Neural crest cell (in vitro differentiated cells): ENCODE results near the gene ADCK1. TPM values are rescaled to one million over a fixed set of nuclear protein-coding genes. Genes with fewer than 3 reads are reported as not detected.
A peak's percentile ranks its signal among the peaks of the same experiment; 100 is the strongest.

Experiments used
- DNase-seq: peaks from one replicate; pipeline ENCODE4 v3.0.0; 2021; ENCODE audit warnings: low read depth, mixed read lengths, low spot score
- H3K27ac Mint-ChIP-seq: one replicate; pipeline ENCODE4 v1.8.0; 2021; ENCODE audit warnings: mild to moderate bottlenecking, mixed read lengths; ENCODE audit not compliant: unreplicated experiment
- H3K27me3 Mint-ChIP-seq: 2 replicates; pipeline ENCODE4 v1.8.0; 2021; ENCODE audit warnings: low read depth, mild to moderate bottlenecking, mixed read lengths
- H3K36me3 Mint-ChIP-seq: 2 replicates; pipeline ENCODE4 v1.8.0; 2021; ENCODE audit warnings: low read depth, mild to moderate bottlenecking, mixed read lengths
- H3K4me1 Mint-ChIP-seq: 2 replicates; pipeline ENCODE4 v1.8.0; 2021; ENCODE audit warnings: mixed read lengths
- H3K4me3 Mint-ChIP-seq: one replicate; pipeline ENCODE4 v1.8.0; 2021; ENCODE audit warnings: mild to moderate bottlenecking, mixed read lengths
- H3K9me3 Mint-ChIP-seq: 2 replicates; pipeline ENCODE4 v1.8.0; 2021; ENCODE audit warnings: mixed read lengths
- CTCF ChIP-seq: fragments of 200-600 bp; sonication (generic); conservative IDR thresholded peaks from 2 replicates; pipeline ENCODE4 v1.5.0; 2021; ENCODE audit warnings: antibody characterized with exemption, mild to moderate bottlenecking
- total RNA-seq: library from RNA; stranded (reverse); gene quantifications from 2 replicates; pipeline ENCODE4 v1.2.1, GENCODE V29; 2021

The ADCK1 gene
- total RNA-seq, 1 donor from 2014 or later, result 9.0 TPM

- H3K27me3 Mint-ChIP-seq, result peaks cover 24% of the 10 kb centered on the region
- TF ChIP-seq CTCF, result no peak
These were observed 173.3 kb downstream of the ADCK1 start for GRCh38 chr14:77973246-77973645.

GRCh38 chr14:77976591-77976990, 176.7 kb downstream of the ADCK1 start:
- no peaks in the 10 kb centered on the region for H3K36me3 Mint-ChIP-seq
- H3K9me3 Mint-ChIP-seq, result no peaks in the 10 kb centered on the region
- no peak for DNase-seq
- H3K27me3 Mint-ChIP-seq, result peaks cover 49% of the 10 kb centered on the region
- no peak overlapping the region for H3K27ac Mint-ChIP-seq
- TF ChIP-seq CTCF, result no peak
- peaks cover 11% of the 10 kb centered on the region for H3K4me1 Mint-ChIP-seq
- H3K4me3 Mint-ChIP-seq, result no peak overlapping the region

More at GRCh38 chr14:77973246-77973645, 173.3 kb downstream of the ADCK1 start:
- H3K4me3 Mint-ChIP-seq, result no peak overlapping the region
- no peaks in the 10 kb centered on the region for H3K36me3 Mint-ChIP-seq
- no peak overlapping the region for H3K27ac Mint-ChIP-seq
- no peaks in the 10 kb centered on the region for H3K9me3 Mint-ChIP-seq
- DNase-seq, result no peak
- no peaks in the 10 kb centered on the region for H3K4me1 Mint-ChIP-seq

GRCh38 chr14:77979171-77979570, 179.3 kb downstream of the ADCK1 start:
- no peaks in the 10 kb centered on the region for H3K36me3 Mint-ChIP-seq
- H3K9me3 Mint-ChIP-seq, result no peaks in the 10 kb centered on the region
- DNase-seq, result no peak
- H3K4me3 Mint-ChIP-seq, result peak overlapping the region; percentile 68
- peaks cover 12% of the 10 kb centered on the region for H3K4me1 Mint-ChIP-seq
- peaks cover 49% of the 10 kb centered on the region for H3K27me3 Mint-ChIP-seq
- TF ChIP-seq CTCF, result no peak
- no peak overlapping the region for H3K27ac Mint-ChIP-seq

- Mint-ChIP-seq H3K4me1 (peaks cover 12% of the 10 kb centered on the region), H3K27me3 (peaks cover 46% of the 10 kb centered on the region), H3K9me3 (no peaks in the 10 kb centered on the region), H3K36me3 (no peaks in the 10 kb centered on the region), H3K27ac (no peak overlapping the region), H3K4me3 (peak overlapping the region; percentile 68)
- DNase-seq, result no peak
- TF ChIP-seq CTCF, result no peak
These were observed 179.9 kb downstream of the ADCK1 start for GRCh38 chr14:77979666-77980351.

- no peak for TF ChIP-seq CTCF
- no peaks in the 10 kb centered on the region for H3K9me3 Mint-ChIP-seq
- DNase-seq, result peak; percentile 25
- H3K4me1 Mint-ChIP-seq, result peaks cover 12% of the 10 kb centered on the region
- peaks cover 44% of the 10 kb centered on the region for H3K27me3 Mint-ChIP-seq
- H3K36me3 Mint-ChIP-seq, result no peaks in the 10 kb centered on the region
- H3K4me3 Mint-ChIP-seq, result peak overlapping the region; percentile 68
- peak overlapping the region; percentile 46 for H3K27ac Mint-ChIP-seq
These were observed 180.8 kb downstream of the ADCK1 start for GRCh38 chr14:77980475-77981321.

Other genes starting within 250 kb of the ADCK1 start
- 27.3 and 30.2 TPM in 2 replicates for gene SPTLC2, start 183.5 kb upstream of the ADCK1 start, total RNA-seq
- gene ALKBH1, start 92.1 kb upstream of the ADCK1 start, total RNA-seq, result 13.7 and 18.1 TPM in 2 replicates
- 164 and 199 TPM in 2 replicates for gene SLIRP, start 92.0 kb upstream of the ADCK1 start, total RNA-seq
- 104 and 107 TPM in 2 replicates for gene SNW1, start 39.0 kb upstream of the ADCK1 start, total RNA-seq